Stimulated activated CD8-positive, alpha-beta memory T cell treated with anti-CD3 and anti-CD28 coated beads, Interleukin-4, amount 100 ng/mL, for 1 hour (primary cell): ENCODE data around the gene PTPRN2.

Experiments
- DNase-seq, 2 donors: peaks; one replicate each; pipeline ENCODE4 v3.0.0-alpha.2; 2020; ENCODE audit warnings: low read depth in 2 of 2, low spot score in 1 of 2

Gene PTPRN2

DNA sequence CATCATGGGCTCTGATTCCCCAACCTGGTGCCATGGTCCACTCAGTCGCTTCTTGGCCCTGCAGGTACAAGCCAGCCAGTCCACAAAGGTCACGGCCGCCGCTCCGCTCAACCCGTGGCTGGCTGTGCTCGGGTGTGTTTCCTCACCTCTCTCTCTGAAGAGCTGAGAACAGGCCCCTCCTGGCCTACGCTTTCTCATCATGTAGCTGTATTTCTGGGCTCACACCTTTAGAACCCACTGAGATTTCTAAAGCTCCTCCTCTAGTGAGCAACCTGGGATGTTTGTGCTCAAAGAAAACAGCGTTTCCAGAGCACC lies 30.2 kb downstream of the PTPRN2 start:
- no peak for DNase-seq

DNA sequence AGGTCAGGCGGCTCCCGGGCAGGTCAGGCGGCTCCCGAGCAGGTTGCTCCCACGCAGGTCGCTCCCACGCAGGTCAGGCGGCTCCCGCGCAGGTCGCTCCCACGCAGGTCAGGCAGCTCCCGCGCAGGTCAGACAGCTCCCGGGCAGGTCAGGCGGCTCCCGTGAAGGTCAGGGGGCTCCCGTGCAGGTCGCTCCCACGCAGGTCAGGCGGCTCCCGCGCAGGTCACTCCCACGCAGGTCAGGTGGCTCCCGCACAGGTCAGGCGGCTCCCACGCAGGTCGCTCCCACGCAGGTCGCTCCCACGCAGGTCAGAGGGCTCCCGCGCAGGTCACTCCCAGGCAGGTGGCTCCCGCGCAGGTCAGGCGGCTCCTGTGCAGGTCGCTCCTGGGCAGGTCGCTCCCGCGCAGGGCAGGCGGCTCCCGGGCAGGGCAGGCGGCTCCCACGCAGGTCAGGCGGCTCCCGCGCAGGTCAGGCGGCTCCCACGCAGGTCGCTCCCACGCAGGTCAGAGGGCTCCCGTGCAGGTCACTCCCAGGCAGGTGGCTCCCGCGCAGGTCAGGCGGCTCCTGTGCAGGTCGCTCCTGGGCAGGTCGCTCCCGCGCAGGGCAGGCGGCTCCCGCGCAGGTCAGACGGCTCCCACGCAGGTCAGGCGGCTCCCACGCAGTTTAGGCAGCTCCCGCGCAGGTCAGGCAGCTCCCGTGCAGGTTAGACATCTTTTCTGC lies 30.7 kb downstream of the PTPRN2 start:
- DNase-seq: no peak

DNA sequence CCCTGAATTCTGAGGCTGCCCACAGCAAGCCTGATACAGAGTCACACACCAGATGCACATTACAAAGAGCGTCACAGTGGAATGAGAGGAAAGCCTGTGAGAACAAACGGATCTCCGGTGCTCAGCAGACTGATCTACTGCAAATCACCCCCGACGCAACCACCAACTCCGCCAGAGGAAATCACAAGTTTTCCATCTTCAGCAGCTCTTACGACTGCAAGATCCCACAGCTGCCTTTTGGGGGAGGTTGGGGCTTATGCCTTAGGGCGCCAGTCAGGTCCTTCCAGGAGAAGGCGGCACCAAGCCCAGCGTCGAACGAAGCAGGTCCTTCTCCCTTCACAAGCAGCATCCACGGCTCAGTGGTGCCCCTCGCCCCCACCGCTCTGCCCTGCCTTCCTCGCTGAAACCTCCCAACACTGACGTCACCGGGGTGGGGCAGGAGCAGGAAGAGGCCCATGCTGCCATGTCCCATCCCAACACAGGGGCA lies 32.5 kb downstream of the PTPRN2 start:
- no peak for DNase-seq

DNA sequence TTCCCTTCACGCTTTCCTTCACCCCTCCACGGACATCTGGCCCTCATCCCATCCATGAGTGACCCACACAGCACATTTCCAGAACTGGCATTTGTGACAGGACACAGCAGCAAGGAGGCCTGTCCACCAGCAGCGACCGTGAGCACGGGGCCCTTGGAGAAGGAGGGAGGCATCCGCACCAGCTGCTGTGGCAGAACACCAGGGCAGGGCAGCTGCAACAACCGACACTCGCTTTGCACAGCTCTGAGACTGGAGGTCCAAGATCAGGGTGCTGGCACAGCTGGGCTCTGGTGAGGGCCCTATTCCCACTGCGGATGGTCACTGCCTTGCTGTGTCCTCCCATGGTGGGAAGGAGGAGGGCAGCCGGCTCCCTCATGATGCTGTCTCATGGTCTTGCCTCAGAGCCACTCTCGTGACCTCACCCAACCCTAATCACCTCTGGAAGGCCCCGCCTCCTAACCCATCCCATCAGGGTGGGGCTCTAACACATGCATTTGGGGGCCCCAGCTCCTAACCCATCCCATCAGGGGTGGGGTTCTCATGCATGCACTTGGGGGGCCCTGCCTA lies 36.7 kb downstream of the PTPRN2 start:
- DNase-seq: no peak

GRCh38 chr7:158550394-158550700 lies 37.3 kb downstream of the PTPRN2 start:
- no peak for DNase-seq

- no peak for DNase-seq
These were observed 37.8 kb downstream of the PTPRN2 start for GRCh38 chr7:158549616-158550393.

- DNase-seq: no peak
These were observed 38.4 kb downstream of the PTPRN2 start for GRCh38 chr7:158549176-158549615.

- DNase-seq: no peak
These were observed 38.9 kb downstream of the PTPRN2 start for GRCh38 chr7:158548726-158549125.

GRCh38 chr7:158547817-158548216 lies 39.8 kb downstream of the PTPRN2 start:
- no peak for DNase-seq

- DNase-seq: no peak
These were observed 41.0 kb downstream of the PTPRN2 start for GRCh38 chr7:158546626-158547025.

DNA sequence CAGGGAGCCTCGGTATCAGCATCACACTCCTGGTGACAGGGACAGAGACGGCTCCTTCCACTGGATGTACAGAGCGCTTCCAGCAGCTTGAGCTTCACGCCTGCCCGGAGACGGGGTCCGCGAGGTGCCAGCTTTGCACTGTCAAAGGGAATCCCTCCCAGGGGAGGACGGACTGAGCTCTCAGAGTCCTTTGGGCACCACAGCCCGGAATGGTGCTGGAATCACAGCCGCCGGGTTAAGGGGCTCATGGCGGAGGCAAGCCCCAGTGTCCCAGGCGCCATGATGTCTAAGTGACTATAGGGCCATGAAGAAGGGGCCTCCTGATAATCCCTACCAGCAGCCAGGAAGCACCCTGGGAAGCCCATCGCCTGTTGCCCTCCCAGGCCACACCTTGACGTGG lies 41.4 kb downstream of the PTPRN2 start:
- no peak for DNase-seq

GRCh38 chr7:158544708-158545107 lies 42.9 kb downstream of the PTPRN2 start:
- DNase-seq: no peak

DNA sequence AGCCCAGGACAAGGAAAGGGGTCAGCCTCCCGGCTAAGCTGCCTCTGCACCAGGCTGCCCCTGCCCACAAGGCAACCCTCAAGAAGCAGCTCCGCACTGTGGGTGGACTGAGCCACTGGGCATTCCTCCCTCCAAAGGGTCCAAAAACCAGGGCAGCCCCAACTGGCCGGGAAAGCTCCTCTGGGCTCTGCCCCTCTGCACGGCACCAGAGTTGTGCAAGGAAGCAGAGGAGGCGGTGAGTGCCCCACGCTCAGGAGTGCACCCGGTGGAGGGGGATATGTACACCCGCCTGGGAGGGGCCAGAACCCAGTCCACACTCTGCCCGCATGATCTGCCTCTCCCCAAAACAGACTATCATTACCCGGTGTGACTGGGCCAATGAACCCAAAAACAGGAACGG lies 43.8 kb downstream of the PTPRN2 start:
- no peak for DNase-seq

GRCh38 chr7:158542651-158543566 lies 44.7 kb downstream of the PTPRN2 start:
- DNase-seq: no peak

DNA sequence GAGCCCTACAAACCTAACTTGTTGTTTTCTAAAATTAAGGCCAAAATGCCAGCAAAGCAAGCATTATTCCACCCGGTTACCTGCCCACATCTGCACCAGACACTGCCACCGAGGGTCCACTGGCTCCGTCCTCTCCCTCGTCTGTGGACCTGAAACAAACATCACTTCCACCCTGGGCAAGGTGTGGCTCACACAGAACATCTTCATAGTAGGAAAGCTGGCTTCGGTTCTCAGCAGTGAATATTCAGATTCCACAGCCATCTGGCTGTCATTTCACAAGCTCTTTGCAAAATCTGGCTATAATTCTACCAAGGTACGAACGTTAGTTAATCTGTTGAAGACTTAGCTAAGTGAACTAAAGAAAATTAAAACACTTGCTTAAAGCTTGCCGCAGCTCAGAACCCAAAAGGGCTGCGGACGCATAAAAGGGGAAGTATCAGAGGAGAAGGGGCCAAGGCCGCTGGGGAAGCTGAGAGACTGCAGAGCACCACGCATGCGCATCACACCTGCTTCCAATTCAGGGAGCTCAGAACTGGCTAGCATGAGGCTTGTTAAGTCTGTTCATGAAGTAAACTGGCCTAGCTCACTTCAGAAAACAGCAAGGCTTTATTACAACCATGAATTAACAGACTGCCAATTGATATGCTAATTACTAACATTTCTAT lies 46.1 kb downstream of the PTPRN2 start:
- no peak for DNase-seq

GRCh38 chr7:158539711-158540146 lies 47.9 kb downstream of the PTPRN2 start:
- DNase-seq: no peak

DNA sequence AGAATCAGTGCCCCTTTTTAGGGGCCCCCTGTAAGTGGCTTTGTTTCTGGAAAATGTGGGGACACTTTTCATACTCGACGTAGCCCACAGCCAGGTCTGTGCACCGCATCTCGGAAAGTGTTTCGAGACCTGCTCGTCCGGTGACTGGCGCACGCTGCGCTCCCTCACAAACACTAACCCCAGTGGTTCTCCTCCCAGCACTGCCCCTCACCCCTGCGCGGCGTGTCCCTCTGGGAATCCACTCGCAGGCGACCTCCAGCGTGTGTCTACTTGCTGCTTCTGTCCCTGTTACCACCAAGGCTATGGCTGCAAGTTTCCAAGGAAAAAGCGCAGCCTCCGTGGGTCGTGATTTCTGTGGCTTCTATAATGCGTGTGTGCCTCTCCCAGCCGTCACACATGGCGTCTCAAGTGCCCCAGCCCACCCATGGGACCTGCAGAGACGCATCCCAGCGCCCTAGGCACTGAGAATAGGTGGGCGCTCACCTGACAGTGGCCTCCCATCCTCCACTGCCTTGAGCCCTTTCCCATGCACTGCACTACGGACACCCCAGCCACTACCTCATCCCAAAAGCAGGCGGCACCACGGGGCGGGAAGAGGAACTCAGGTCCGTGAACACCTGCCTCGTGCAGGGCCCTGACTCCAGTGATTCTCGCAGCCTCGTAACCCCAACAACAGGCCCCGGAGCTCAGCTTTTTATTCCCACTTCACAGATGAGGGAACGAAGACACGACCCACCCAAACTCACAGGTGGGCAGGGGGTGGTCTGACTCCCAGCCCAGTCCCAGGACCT lies 49.3 kb downstream of the PTPRN2 start:
- DNase-seq: no peak

DNA sequence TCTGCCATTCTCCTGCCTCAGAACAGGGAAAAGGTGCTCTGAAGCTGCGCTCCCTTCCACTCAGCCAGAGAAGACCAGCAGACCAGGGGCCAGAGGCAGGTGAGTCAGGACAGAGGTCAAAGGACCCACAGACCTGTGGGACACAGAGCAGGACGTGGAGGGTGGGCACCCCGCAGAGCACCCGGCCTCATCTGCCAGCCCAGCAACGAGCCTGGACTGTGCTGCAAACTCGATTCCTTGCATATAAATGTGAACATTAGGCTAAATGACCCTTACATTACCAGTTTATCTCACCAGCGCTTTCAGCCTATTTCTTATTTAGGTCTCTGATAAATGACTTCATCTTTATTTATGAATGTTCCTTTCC lies 50.1 kb downstream of the PTPRN2 start:
- no peak for DNase-seq

DNA sequence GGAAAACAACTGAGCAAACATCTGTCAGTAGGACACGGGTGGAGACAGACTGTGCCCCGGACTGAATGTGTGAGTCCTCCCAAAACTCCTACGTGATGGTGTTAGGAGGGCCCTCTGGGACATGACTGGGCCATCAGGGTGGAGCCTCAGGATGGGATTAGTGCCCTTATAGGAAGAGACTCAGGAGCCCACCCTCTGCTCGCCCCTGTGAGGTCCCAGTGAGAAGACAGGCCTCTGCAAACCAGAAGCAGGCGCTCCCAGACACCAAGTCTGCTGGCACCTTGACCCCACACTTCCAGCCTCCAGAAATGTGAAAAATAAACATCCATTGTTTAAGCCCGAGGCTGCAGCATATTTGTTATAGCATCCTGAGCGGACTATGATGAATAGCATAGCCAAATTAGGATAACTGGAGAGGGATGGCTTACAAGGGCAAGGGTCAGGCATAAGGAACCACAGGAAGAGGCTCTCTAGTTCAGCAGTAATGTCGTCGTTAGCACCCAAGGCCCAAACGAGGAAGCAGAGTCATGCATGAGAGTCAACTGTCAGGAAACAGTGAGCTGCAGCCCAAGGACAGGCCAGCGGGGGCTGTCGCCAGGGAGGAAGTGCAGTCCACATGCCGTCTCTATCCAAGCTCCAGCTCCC lies 50.6 kb downstream of the PTPRN2 start:
- no peak for DNase-seq

GRCh38 chr7:158535079-158535478 lies 52.5 kb downstream of the PTPRN2 start:
- DNase-seq: no peak
